ENCODE measurements around the gene PCDH1.

Gene PCDH1

DNA sequence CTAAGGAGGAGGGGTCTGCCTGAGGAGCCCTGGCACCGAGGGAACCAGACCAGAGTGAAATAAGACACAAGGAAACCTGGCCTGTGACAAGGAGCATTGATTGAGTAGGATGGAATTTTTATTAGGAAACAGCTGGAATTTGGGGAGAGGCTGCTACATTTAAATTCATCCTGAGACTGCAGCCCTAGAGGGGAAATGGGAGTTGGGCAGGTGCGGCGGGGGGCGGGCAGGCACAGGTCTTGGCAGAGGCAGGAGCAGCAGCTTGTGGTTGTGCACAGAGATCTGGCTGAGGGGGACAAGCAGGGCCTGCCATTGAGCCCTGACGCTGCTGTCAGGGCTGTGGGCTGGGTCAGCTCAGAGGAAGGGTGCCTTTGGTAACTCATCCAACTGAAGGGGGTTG, 71.6 kb downstream of the PCDH1 start:
- no peak for DNase-seq

DNA sequence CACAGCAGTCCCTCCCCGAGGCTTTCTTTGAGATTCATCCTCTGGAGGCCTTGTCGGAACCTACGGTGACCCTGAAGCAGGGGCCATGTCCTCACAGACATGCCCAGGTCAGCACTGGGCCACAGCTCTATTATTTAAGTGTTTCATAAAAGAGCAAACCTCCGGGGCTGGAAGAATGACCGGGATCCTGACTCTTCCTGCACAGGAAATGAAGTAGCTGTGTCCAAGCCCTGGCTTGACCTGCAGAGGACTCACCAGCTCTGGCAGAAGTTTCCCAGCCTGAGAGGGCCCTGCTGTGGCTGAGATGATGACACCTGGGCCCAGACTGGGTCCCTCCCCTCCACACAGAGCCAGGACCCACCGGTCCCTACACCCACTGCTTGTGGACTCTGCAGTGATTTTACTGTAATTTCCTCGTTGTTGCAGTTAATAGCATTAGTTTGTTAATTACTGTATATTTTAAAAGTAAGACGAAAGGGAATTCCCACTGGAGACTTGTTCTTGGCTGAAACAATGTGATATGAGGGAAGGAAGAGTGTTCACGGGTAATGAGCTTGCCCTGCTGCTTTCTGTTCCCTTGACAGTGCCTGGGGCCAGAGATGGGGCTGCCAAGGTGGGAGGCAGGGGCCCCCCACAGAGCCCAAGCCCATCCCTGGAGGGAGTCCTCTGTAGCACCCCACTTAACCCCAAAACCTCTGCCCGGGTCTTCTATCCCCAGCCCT, 72.2 kb downstream of the PCDH1 start:
- DNase-seq: no peak

DNA sequence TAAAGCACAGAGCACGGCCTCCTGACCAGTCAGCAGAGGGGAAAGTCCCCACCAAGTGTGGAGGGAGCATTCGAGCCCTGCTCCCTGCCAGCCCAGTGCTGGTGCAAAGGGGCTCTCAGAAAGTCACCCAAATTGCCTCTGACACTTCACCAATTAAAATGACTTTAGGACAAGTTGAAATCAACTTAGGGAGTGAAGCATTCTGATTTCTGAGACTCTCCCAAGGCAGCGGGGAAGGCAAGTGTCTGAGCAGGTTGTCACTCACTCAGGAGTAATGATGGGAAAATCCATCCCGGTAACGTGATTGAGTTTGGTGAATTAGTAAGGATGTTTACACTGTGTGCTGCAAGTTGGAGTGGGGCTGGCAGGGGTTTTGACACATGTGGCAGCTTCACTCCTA, 73.7 kb downstream of the PCDH1 start:
- DNase-seq: no peak
